Ishikawa (cell line): ENCODE data around the gene KRTAP1-1.

Experiments
- CEBPB ChIP-seq: IDR thresholded peaks from 2 replicates; pipeline ENCODE4 v1.6.1; 2012
- CREB1 ChIP-seq: IDR thresholded peaks from 2 replicates; pipeline ENCODE4 v1.6.1; 2012; ENCODE audit warnings: low read depth
- EGR1 ChIP-seq: IDR thresholded peaks from 2 replicates; pipeline ENCODE4 v1.6.1; 2012
- EP300 ChIP-seq: IDR thresholded peaks from 2 replicates; pipeline ENCODE4 v1.6.1; 2012; ENCODE audit warnings: borderline replicate concordance
- FOXM1 ChIP-seq: IDR thresholded peaks from 2 replicates; pipeline ENCODE4 v1.6.1; 2012; ENCODE audit warnings: low read depth, borderline replicate concordance
- MAX ChIP-seq: IDR thresholded peaks from 2 replicates; pipeline ENCODE4 v1.6.1; 2012
- NFIC ChIP-seq: IDR thresholded peaks from 2 replicates; pipeline ENCODE4 v1.6.1; 2012
- RAD21 ChIP-seq: IDR thresholded peaks from 2 replicates; pipeline ENCODE4 v1.6.1; 2012; ENCODE audit warnings: low read depth
- REST ChIP-seq: IDR thresholded peaks from 2 replicates; pipeline ENCODE4 v1.6.1; 2012; ENCODE audit warnings: low read depth, mild to moderate bottlenecking
- TAF1 ChIP-seq: IDR thresholded peaks from 2 replicates; pipeline ENCODE4 v1.6.1; 2012; ENCODE audit warnings: low read depth, mild to moderate bottlenecking
- TCF12 ChIP-seq: IDR thresholded peaks from 2 replicates; pipeline ENCODE4 v1.6.1; 2012; ENCODE audit warnings: low read depth
- TEAD4 ChIP-seq: IDR thresholded peaks from 2 replicates; pipeline ENCODE4 v1.6.1; 2012
- USF1 ChIP-seq: IDR thresholded peaks from 2 replicates; pipeline ENCODE4 v1.6.1; 2012
- YY1 ChIP-seq: IDR thresholded peaks from 2 replicates; pipeline ENCODE4 v1.6.1; 2012; ENCODE audit warnings: low read depth
- ZBTB7A ChIP-seq: IDR thresholded peaks from 2 replicates; pipeline ENCODE4 v1.6.1; 2012; ENCODE audit warnings: low read depth

Gene KRTAP1-1

GRCh38 chr17:41020336-41020735 lies 20.9 kb downstream of the KRTAP1-1 start:
- TF ChIP-seq RAD21 (no peak), CEBPB (no peak), MAX (no peak; the same call in 1 of the 2 replicates), EGR1 (no peak), USF1 (no peak), TAF1 (no peak), FOXM1 (no peak), YY1 (no peak), EP300 (no peak), ZBTB7A (no peak)

- TF ChIP-seq RAD21: no peak
- peak; percentile 62 for TF ChIP-seq NFIC
- TF ChIP-seq TAF1: no peak
- peak; percentile 84 for TF ChIP-seq TCF12
- TF ChIP-seq YY1: no peak
- no peak for TF ChIP-seq CEBPB
- no peak for TF ChIP-seq ZBTB7A
- peak; percentile 68; the same call in 1 of the 2 replicates for TF ChIP-seq FOXM1
- no peak; the same call in 1 of the 2 replicates for TF ChIP-seq TEAD4
- TF ChIP-seq CREB1: no peak
- TF ChIP-seq MAX: no peak
- TF ChIP-seq USF1: no peak
- TF ChIP-seq EP300: peak; percentile 80
- no peak for TF ChIP-seq REST
- no peak for TF ChIP-seq EGR1
Measured at GRCh38 chr17:41019415-41019814, 21.8 kb downstream of the KRTAP1-1 start.

- TF ChIP-seq EGR1 (no peak), NFIC (no peak), YY1 (no peak), TAF1 (no peak), CREB1 (no peak), FOXM1 (no peak), CEBPB (no peak), USF1 (no peak), MAX (no peak), ZBTB7A (no peak), TEAD4 (no peak), EP300 (no peak), RAD21 (no peak)
Measured at GRCh38 chr17:41018541-41018940, 22.7 kb downstream of the KRTAP1-1 start.

GRCh38 chr17:41016578-41017215 lies 24.6 kb downstream of the KRTAP1-1 start:
- no peak for TF ChIP-seq EGR1
- no peak for TF ChIP-seq CREB1
- TF ChIP-seq TEAD4: no peak
- no peak for TF ChIP-seq EP300
- TF ChIP-seq CEBPB: no peak
- TF ChIP-seq USF1: no peak

GRCh38 chr17:41015454-41015853 lies 25.8 kb downstream of the KRTAP1-1 start:
- TF ChIP-seq ZBTB7A (no peak), RAD21 (no peak), EP300 (no peak), NFIC (no peak), TEAD4 (no peak), TAF1 (no peak), YY1 (no peak), EGR1 (no peak), REST (no peak), TCF12 (no peak), CREB1 (no peak), FOXM1 (no peak), CEBPB (no peak)
